GM12873 (cell line): ENCODE measurements around the gene MSANTD2.
A peak's percentile ranks its signal among the peaks of the same experiment; 100 is the strongest.

Experiments used
- TF ChIP-seq, protein P1 (sequence below): IDR thresholded peaks from 2 replicates; pipeline ENCODE4 v1.5.1; 2012; ENCODE audit warnings: low read depth, mild to moderate bottlenecking, moderate library complexity, low read length, control low read depth; ENCODE audit not compliant: insufficient read depth; ENCODE audit errors: missing control alignments

The MSANTD2 gene

DNA sequence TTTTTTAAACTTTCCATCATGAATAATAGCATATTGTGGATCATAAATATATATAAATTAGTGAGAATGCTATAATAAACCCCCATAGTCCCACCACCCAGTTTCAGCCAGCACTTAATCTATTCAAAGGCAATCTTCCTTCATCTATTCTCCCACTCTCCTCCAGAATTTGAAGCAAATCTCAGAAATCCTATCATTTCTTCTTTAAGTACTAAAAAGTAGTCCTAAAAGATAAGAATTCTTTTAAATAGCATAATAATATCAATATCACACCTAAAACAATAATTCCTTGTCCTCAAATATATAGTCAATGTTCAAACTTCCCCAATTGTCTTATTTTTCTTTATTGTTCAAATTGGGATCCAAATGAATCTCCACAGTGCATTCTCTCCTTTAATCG lies 40.5 kb upstream of the MSANTD2 start:
- TF ChIP-seq, protein P1, sequence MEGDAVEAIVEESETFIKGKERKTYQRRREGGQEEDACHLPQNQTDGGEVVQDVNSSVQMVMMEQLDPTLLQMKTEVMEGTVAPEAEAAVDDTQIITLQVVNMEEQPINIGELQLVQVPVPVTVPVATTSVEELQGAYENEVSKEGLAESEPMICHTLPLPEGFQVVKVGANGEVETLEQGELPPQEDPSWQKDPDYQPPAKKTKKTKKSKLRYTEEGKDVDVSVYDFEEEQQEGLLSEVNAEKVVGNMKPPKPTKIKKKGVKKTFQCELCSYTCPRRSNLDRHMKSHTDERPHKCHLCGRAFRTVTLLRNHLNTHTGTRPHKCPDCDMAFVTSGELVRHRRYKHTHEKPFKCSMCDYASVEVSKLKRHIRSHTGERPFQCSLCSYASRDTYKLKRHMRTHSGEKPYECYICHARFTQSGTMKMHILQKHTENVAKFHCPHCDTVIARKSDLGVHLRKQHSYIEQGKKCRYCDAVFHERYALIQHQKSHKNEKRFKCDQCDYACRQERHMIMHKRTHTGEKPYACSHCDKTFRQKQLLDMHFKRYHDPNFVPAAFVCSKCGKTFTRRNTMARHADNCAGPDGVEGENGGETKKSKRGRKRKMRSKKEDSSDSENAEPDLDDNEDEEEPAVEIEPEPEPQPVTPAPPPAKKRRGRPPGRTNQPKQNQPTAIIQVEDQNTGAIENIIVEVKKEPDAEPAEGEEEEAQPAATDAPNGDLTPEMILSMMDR = no peak

DNA sequence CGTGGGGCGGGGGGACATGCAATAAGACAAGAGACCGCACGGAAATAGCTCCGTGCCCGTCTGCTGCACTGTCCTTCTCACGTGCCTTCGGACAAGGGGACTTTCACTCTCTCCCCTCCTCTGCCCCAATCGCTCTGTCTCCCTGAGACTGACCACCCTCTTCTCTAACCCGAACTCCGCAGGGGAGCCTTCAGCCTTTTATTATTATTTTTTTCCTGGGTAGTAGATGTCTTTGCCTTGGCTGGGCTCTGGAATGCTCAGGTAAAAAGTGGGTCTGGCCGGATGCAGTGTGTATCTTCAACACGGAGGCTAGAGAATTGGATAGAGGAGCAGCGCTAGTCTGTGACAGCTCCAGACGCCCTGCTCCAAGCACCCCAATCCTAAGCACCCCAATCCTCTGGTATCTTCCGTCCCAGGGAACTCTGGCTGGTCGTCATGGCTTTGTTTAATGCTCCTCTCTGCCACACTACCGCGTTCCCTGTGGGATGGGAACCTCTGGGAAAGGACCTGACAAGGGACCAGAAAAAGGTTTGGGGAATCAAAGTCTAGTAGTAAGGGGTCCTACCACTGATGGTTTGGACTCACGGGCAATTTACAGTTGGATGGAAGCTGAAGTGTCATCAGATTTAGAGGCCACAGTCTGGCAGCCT lies 39.9 kb upstream of the MSANTD2 start:
- TF ChIP-seq, protein P1 = no peak

DNA sequence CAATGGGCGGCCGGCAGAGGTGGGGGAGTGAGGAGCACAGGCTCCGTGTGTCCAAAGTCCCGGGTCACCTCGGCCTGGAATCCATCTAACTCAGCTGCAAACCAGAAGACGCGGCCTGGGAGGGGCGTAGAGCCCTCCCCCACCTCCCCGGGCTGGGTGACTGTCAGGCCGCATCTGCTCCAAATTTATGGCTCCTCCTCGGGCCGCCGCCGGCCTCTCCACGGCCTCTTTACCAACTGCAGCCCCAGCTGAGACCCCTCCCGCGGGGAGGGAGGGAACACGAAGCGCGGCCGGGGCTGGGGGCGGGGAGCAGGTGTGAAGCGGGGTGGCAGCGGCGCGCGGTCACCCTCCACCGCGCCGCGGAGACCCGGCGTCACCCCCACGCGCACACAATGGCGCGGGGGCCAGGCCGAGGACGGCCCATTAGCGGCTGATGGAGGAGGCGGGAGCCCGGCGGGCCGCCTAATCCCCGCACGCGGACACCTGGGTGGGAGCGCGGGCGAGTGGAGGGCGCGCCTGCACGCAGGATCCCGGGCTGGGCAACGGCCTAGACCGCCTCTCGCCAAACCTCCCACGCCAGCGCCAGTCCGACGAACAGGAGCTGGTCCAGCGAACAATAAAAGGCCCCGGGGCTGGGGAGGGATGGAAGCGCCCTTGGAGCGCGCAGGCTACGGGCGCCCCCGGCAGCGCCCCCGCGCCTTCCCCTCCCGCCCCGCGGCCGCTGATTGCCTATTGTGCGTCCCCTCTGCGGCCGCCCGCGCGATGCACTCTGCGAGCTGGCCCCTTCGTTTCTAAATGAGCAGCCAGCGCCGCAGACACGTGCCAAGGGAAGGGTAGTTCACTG lies 39.1 kb upstream of the MSANTD2 start:
- TF ChIP-seq, protein P1 = no peak

DNA sequence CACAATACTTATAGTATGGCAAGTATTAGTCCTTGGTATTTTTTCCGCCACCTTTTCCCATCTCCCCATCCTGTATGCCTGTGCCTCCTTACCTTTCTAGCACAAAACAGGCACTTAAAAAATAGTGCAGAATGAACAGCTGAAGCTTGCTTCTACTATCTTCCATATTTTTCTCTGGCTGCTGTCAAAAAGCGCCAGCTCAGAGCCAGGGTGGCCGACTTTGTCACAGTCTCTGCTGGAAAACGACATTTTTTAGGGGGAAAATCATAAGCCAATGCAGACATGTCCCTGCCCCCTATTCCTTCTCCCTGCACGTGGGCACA lies 38.6 kb upstream of the MSANTD2 start:
- TF ChIP-seq, protein P1 = no peak

DNA sequence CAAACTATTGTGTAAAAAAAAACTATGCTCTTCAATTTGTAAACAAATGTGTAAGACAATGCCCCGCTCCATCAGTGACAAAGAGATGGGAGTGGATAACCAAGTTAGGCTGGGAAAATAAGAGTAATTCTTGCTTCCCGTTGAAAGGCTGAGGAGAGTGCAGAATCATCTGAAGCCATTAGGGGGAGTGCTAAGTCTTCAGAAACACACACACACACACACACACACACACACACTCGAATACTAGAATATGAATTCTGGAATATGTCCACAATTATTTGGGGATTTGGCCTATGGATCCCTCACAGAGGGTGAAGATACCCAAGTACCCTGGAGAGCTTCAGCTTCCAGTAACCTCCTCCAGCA lies 37.3 kb upstream of the MSANTD2 start:
- TF ChIP-seq, protein P1 = peak; percentile 66

DNA sequence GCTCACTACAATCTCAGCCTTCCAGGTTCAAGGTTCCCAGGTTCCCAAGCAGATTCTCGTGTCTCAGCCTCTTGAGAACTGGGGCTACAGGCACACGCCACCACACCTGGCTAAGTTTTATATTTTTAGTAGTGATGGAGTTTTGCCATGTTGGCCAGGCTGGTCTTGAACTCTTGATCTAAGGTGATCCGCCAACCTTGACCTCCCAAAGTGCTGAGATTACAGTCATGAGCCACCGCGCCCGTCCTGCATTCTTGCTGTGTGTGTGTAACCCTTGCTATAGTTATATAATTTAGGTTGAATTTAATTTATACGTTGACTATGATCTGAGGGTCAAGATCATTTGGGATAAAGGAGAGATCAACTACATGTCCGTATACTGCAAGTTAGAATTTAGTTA lies 35.7 kb upstream of the MSANTD2 start:
- TF ChIP-seq, protein P1 = no peak

DNA sequence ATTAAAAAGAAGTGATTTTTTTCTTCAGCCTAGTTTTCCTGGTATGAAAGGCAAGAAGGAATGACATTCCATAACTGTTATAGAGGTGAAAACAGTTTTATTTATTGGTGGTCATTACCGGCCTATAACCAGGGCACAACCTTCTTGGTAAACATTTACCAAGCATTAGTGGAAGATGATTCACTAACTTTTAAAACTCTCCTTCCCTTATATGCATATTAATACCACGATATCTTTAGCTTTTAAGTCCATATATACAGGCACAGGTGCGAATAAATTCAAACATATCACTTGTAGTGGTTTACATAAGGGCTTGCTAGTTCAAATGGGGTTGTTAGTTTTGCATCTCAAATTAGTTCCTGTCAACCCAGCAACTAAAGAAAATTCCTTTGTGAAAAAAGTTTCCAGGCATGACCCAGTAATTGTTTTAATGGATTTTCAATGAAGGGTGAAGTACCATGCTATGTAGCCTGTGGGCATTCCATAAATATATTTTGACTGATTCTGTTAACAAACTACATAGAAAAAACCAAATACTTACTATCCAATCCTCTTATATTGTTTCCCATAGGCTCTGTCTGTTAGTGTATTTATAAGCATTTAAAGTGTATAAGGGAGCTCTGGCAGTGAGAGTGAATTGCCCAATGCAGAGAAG lies 34.4 kb upstream of the MSANTD2 start:
- TF ChIP-seq, protein P1 = no peak
